ENCODE measurements around the gene ACKR2.

Gene ACKR2

GRCh38 chr3:42856544-42856943 lies 47.3 kb downstream of the ACKR2 start:
- FAIRE-seq = no peak
- TF ChIP-seq, protein P1, sequence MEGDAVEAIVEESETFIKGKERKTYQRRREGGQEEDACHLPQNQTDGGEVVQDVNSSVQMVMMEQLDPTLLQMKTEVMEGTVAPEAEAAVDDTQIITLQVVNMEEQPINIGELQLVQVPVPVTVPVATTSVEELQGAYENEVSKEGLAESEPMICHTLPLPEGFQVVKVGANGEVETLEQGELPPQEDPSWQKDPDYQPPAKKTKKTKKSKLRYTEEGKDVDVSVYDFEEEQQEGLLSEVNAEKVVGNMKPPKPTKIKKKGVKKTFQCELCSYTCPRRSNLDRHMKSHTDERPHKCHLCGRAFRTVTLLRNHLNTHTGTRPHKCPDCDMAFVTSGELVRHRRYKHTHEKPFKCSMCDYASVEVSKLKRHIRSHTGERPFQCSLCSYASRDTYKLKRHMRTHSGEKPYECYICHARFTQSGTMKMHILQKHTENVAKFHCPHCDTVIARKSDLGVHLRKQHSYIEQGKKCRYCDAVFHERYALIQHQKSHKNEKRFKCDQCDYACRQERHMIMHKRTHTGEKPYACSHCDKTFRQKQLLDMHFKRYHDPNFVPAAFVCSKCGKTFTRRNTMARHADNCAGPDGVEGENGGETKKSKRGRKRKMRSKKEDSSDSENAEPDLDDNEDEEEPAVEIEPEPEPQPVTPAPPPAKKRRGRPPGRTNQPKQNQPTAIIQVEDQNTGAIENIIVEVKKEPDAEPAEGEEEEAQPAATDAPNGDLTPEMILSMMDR (IDR thresholded peaks at IDR 0.05; ENCODE audit: insufficient read depth, missing control alignments) = no peak
- DNase-seq (ENCODE audit: insufficient read length, low spot score) = no peak

DNA sequence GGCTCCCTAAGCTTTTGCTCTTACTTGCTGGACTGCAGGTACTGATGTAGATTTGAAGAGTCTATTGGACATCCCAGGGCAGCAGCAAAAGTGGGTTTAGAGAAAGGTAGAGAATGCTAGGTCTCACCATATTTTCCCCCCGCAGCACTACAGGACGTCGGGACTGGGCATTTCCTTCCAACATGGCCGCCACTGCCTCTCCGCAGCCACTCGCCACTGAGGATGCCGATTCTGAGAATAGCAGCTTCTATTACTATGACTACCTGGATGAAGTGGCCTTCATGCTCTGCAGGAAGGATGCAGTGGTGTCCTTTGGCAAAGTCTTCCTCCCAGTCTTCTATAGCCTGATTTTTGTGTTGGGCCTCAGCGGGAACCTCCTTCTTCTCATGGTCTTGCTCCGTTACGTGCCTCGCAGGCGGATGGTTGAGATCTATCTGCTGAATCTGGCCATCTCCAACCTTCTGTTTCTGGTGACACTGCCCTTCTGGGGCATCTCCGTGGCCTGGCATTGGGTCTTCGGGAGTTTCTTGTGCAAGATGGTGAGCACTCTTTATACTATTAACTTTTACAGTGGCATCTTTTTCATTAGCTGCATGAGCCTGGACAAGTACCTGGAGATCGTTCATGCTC lies 55.2 kb downstream of the ACKR2 start:
- FAIRE-seq (no peak), DNase-seq (ENCODE audit: insufficient read length, low spot score) (no peak)
- TF ChIP-seq, protein P1 (IDR thresholded peaks at IDR 0.05; ENCODE audit: insufficient read depth, missing control alignments) = no peak

- FAIRE-seq = no peak
- TF ChIP-seq, protein P1 (IDR thresholded peaks at IDR 0.05; ENCODE audit: insufficient read depth, missing control alignments) = no peak
- no peak for DNase-seq (ENCODE audit: insufficient read length, low spot score)
These were observed 56.0 kb downstream of the ACKR2 start for GRCh38 chr3:42865256-42865655.

GRCh38 chr3:42867138-42867537 lies 57.9 kb downstream of the ACKR2 start:
- TF ChIP-seq, protein P1 (IDR thresholded peaks at IDR 0.05; ENCODE audit: insufficient read depth, missing control alignments) = no peak
- FAIRE-seq (no peak), DNase-seq (ENCODE audit: insufficient read length, low spot score) (no peak)

- TF ChIP-seq, protein P1 (IDR thresholded peaks at IDR 0.05; ENCODE audit: insufficient read depth, missing control alignments) = no peak
- no peak for FAIRE-seq
- DNase-seq (ENCODE audit: insufficient read length, low spot score) = no peak
These were observed 59.6 kb downstream of the ACKR2 start for GRCh38 chr3:42868841-42869240.

DNA sequence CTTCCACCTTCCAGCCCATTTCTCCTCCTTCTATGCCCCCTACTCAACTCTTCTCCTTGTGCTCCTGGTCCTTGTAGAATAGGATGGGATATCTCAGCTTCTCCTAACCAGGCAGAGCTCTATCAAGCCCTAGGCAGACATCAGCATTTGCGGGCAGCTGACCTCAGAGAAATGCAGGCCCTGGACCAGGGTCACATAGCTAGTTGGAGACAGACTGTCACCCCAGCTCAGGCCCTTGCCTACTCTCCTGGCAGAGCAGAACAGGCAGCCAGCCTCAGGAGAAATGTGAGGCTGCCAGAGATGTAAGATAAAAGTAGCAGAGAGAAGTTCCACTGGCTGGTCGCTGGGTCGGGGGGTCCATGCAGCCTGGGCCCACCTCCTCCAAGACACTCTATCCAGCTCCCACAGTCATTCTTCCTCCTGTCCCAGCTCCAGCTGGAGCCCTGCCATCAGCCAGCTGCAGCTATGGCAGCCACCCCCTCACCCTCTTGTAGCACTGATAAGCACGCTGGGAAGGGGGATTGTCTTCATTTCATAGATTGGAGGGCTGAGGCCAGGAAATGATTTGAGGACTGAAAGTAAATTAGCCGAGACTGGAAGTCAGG lies 62.4 kb downstream of the ACKR2 start:
- FAIRE-seq (no peak), DNase-seq (ENCODE audit: insufficient read length, low spot score) (no peak)
- TF ChIP-seq, protein P1 (IDR thresholded peaks at IDR 0.05; ENCODE audit: insufficient read depth, missing control alignments) = no peak

GRCh38 chr3:42872718-42873117 lies 63.5 kb downstream of the ACKR2 start:
- FAIRE-seq (no peak), DNase-seq (ENCODE audit: insufficient read length, low spot score) (no peak)
- TF ChIP-seq, protein P1 (IDR thresholded peaks at IDR 0.05; ENCODE audit: insufficient read depth, missing control alignments) = no peak

Data from D721Med (cell line).